OCI-LY1 (cell line): Measurements from ENCODE around the gene DHRS1.

Experiments used
- CTCF ChIP-seq: fragments of 200-600 bp; sonication (generic), shearing (Covaris generic); IDR thresholded peaks from 2 replicates; pipeline ENCODE4 v1.5.1; 2017; ENCODE audit warnings: mild to moderate bottlenecking, antibody characterized with exemption, low read length, moderate library complexity, mixed read lengths
- EZH2 ChIP-seq: fragments of 200-600 bp; sonication (generic), shearing (Covaris generic); IDR thresholded peaks from 2 replicates; pipeline ENCODE4 v1.8.0; 2017; ENCODE audit warnings: borderline replicate concordance, mixed run types, mild to moderate bottlenecking, antibody characterized with exemption, low read length, moderate library complexity, mixed read lengths

- no peak for TF ChIP-seq EZH2
- no peak for TF ChIP-seq CTCF
Measured at GRCh38 chr14:24315243-24315806, 15.7 kb upstream of the DHRS1 start.
